ENCODE measurements around the gene NOLC1.

The NOLC1 gene

DNA sequence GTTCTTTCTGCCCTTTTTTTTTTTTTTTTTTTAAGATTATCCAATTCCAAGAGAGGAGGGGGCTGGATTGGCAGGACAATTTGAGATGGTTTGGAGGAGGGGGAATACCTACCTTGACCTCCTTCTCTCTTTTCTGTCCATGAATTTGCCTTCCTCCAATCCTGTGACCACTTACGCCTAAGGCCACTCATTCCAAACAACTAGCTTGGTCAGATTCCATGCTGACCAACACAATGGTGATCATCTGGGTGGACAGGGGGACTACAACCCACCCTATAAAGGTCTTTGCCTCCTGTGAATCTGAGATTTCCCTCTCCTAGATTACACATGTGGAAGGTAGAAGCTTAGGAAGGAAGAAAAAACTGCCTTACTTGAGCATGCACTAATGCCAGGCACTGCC lies 29.7 kb upstream of the NOLC1 start:
- DNase-seq, result no peak

DNA sequence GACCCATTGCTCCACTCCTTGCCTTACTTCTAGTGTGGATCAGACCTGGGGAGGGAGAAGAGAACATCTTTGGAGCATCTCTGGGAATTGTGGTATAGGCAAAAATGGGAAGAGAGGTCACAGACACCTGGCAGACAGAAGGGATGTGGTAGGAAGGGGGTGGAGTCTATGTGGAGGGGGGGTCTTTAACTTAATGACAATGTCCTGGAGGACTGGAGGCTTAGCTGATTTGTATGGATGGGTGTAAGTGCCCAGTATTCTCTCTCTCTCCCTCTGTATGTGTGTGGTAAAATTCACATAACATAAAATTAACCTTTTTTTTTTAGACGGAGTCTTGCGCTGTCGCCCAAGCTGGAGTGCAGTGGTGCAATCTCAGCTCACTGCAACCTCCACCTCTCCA lies 29.0 kb upstream of the NOLC1 start:
- no peak for DNase-seq

DNA sequence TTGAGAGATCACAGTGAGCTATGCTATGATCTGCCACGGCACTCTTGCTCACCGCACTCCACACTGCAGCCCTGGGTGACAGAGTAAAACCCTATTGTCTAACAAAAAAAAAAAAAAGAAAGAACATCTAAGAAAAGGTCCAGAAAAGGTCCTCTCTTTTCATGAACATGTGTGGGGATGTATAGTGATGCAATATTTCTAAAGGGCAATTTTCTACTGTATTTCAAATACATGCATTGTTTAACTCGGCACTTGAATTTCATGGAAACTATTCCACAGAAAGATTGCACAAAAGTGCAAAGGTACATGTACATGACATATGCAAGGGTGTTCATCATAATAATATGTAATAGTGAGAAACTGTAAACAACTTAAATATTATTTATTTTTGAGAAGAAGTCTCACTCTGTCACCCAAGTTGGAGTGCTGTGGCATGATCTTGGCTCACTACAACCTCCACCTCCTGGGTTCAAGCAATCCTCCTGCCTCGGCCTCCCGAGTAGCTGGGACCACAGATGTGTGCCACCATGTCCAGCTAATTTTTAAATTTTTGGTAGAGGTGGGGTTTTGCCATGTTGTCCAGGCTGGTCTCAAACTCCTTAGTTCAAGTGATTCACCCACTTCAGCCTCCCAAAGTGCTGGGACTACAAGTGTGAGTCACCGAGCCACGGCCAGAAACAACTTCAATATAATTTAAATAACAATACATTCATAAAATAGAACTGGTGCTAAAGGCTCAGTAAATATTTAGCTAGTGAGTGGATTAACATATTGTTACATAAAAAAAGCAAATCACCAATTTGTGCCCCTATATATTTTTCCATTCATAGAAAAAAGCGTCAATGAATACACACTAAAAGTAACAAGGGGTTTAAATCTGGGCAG lies 20.7 kb upstream of the NOLC1 start:
- no peak for DNase-seq

DNA sequence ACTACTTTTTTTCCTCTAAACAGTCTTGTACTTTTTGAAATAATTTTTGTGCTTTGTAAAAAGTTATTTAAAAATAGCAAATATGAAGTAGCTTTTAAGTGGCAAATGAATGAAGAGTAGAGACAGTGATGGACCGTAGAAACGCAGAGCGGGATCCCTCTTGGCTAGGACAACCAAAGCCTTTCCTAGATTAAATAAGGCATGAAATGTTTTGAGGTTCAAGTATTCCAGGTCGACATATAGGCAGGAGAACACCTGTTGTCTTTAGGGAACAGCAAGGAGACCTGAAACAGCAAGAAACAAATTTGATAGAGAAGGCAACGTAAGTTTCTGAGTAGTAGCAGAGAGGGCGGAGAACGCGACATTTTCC lies 20.0 kb upstream of the NOLC1 start:
- no peak for DNase-seq

DNA sequence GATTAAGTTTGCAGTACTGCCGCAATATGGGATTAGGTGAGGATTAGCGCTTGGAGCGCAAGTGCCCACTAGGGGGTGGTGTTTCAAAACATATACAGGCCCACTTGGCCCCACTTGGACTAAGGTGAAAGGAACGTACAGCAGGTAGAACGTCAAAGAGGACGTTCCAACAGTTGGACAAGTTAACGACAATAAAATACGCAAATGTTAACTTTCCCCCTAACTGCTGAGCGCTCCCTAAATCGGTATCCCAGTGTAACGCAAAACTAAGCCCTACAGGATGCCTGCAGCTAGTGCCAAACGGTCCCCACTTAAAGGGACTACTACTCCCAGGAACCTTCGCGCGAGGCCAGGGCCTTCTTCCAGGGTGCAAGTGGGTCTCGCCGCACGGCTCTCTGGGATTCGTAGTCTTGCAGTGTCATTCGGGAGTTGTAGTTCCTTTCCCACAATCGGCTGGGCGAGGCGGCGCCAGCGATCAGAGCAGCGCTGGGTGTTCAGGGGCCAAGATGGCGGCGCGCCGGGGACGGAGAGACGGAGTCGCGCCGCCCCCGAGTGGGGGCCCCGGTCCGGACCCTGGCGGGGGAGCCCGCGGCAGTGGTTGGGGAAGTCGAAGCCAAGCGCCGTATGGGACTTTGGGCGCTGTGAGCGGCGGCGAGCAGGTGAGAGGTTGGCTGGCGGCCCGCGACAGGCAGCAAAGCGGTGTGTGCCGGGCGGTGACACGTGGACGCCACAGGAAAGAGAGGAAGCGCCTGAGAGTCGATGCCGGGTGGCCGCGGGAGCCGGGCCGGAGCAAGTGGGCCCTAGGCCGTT lies 19.4 kb upstream of the NOLC1 start, which contains the start of gene PPRC1:
Gene PPRC1, plus strand, starts transcription at position 478 of the 810 bp plus-strand sequence. Its CDS starts 29 bp downstream, at position 507.
- DNase-seq, result peak; percentile 99

DNA sequence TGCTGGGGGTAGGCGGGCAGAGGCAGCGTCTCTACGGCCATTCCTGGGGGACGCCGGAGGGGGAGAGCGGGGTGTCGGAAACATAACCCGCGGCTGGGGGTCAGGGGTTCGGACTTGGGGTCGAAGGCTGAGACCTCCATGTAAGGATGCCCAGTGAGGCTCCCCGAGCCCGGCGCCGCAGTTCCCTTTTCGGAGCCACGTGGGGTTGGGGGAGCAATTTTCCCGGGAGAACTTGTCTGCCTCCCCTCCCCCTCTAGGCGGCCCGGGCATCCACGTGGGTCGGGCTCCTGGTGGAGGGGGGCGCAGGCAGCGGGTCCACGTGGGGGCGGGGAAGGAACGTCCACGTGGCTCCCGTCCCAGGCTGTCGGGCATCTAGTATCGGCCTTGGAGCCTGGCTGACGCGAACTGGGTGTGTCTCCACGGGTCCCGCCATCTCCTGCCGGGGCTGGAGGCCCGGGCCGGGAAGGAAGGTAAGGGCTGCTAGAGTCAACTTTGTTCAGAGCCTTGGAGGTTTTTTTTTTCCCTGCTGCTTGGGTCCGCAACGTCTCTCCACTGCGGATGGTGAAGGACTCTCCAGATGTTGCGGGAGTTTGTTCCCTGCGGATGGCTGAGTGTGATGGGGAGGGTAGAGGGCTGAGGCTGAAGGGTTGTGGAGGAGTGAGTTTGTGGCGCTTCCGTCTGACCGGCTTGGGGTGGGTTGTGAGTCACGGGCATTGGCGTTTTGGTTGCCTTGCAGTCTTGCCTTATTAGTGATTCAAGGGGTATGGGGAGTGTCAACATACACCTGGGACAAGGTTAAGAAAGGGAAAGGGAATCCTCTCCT lies 18.6 kb upstream of the NOLC1 start:
- DNase-seq, result no peak

DNA sequence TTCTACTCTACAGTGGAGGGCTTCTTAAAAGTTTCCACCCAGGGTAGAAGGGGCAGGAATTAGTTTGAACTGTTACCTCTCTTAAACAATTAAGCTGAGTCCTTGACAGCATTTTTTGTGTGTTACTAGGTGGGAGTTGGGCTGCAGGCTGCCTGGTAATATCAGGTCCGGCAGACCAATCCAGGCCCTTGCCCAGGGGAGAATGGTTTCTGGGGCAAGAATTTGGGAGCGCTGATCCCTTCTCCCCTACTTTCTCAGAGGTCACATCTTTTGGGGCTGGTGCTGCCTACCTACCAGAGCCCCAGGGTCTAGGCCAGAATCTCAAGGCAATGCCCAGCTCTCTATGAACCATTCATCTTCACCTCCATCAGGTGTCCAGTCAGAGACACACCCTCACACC lies 17.8 kb upstream of the NOLC1 start:
- no peak for DNase-seq

DNA sequence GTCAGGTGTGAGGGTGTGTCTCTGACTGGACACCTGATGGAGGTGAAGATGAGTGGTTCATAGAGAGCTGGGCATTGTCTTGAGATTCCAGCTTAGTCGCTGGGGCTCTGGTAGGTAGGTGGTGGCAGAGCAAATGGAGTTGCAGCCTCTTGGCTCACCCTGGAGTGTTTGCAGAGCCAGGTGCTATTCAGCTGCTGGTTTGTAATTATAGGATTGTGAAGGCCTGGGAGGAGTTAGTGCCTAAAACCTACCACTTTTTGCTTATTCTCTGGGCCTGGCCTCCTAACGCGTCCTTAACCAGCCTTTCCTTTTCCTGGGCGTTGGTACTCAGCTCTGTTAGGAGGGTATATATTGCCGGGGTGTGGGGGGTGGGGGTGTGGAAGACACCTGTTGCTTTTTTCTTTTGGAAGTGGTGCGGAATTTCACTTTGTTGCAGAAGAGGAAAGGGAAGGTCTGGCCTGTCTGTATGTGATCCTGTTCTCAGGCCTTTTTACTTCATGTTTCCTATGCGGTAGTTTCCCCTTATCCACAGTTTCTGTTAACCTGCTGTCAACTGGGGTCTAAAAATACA lies 16.1 kb upstream of the NOLC1 start:
- DNase-seq, result no peak

DNA sequence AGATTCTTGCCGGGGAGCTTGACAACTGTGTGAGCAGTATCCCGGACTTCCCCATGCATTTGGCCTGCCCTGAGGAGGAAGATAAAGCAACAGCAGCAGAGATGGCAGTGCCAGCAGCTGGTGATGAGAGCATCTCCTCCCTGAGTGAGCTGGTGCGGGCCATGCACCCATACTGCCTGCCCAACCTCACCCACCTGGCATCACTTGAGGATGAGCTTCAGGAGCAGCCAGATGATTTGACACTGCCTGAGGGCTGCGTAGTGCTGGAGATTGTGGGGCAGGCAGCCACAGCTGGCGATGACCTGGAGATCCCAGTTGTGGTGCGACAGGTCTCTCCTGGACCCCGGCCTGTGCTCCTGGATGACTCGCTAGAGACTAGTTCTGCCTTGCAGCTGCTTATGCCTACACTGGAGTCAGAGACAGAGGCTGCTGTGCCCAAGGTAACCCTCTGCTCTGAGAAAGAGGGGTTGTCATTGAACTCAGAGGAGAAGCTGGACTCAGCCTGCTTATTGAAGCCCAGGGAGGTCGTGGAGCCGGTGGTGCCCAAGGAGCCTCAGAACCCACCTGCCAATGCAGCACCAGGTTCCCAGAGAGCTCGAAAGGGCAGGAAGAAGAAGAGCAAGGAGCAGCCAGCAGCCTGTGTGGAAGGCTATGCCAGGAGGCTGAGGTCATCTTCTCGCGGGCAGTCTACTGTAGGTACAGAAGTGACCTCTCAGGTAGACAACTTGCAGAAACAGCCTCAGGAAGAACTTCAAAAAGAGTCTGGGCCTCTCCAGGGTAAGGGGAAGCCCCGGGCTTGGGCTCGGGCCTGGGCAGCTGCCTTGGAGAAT lies 12.7 kb upstream of the NOLC1 start:
- no peak for DNase-seq

DNA sequence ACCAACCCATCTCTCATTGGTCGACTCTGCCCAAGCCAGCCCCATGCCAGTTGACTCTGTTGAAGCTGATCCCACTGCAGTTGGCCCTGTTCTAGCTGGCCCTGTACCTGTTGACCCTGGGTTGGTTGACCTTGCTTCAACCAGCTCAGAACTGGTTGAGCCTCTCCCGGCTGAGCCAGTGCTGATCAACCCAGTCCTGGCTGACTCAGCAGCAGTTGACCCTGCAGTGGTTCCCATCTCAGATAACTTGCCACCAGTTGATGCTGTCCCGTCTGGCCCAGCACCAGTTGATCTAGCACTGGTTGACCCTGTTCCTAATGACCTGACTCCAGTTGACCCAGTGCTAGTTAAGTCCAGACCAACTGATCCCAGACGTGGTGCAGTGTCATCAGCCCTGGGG lies 12.0 kb upstream of the NOLC1 start:
- no peak for DNase-seq

DNA sequence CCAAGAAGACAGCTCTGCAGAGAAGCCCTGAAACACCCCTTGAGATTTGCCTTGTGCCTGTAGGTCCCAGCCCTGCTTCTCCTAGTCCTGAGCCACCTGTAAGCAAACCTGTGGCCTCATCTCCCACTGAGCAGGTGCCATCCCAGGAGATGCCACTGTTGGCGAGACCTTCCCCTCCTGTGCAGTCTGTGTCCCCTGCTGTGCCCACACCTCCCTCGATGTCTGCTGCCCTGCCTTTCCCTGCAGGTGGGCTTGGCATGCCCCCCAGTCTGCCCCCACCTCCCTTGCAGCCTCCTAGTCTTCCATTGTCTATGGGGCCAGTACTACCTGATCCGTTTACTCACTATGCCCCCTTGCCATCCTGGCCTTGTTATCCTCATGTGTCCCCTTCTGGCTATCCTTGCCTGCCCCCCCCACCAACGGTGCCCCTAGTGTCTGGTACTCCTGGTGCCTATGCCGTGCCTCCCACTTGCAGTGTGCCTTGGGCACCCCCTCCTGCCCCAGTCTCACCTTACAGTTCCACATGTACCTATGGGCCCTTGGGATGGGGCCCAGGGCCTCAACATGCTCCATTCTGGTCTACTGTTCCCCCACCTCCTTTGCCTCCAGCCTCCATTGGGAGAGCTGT lies 11.2 kb upstream of the NOLC1 start:
- no peak for DNase-seq

DNA sequence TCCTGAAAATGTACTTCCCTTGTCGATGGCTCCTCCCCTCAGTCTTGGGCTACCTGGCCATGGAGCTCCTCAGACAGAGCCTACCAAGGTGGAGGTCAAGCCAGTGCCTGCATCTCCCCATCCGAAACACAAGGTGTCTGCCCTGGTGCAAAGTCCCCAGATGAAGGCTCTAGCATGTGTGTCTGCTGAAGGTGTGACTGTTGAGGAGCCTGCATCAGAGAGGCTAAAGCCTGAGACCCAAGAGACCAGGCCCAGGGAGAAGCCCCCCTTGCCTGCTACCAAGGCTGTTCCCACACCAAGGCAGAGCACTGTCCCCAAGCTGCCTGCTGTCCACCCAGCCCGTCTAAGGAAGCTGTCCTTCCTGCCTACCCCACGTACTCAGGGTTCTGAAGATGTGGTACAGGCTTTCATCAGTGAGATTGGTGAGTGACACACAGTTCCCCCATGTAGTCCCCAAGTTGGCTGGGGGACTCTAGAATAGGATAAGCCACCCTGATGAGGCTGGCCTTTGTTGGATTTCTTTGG lies 10.5 kb upstream of the NOLC1 start:
- no peak for DNase-seq

DNA sequence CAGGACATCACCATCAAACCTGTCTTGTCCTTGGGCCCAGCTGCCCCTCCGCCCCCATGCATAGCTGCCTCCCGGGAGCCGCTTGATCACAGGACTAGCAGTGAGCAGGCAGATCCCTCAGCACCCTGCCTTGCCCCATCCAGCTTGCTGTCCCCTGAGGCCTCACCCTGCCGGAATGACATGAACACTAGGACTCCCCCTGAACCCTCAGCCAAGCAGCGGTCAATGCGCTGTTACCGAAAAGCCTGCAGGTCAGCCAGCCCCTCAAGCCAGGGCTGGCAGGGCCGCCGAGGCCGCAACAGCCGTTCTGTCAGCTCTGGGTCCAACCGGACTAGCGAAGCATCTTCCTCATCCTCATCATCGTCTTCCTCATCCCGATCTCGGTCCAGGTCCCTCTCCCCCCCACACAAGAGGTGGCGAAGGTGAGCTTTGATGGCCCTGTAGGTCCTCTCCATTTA lies 5.2 kb upstream of the NOLC1 start:
- DNase-seq, result no peak

DNA sequence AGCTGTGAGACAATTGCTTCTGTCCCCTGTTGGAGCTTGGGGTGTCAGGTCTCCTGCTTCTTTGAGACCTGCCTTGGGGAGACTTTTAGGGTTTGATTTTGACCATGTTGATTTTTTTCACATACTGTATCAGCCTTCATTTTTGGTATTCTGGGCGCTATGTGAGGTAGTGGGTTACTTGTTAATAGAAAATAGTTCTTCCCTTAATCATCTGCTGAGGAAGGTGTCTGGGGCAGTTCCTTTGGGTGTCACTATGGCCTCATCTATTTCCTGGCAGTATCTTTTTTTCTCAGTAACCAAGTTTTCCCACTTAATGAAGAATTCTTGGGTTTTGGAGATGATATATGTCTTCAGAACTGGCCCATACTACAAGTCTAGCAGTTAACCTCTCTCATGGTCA lies 4.6 kb upstream of the NOLC1 start:
- DNase-seq, result no peak

DNA sequence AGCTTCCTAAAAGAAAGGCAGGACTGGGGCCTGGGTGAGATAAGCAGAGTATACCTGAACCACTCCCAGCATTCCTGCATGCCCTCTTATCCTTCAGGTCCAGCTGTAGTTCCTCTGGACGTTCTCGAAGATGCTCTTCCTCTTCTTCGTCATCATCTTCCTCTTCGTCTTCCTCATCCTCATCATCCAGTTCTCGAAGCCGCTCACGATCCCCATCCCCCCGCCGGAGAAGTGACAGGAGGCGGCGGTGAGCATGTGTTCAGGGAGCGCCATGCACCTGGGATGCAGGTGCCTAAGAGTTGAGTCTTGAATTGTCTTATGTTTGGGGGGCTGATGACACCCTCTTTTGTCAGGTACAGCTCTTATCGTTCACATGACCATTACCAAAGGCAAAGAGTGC lies 3.9 kb upstream of the NOLC1 start:
- DNase-seq, result no peak

DNA sequence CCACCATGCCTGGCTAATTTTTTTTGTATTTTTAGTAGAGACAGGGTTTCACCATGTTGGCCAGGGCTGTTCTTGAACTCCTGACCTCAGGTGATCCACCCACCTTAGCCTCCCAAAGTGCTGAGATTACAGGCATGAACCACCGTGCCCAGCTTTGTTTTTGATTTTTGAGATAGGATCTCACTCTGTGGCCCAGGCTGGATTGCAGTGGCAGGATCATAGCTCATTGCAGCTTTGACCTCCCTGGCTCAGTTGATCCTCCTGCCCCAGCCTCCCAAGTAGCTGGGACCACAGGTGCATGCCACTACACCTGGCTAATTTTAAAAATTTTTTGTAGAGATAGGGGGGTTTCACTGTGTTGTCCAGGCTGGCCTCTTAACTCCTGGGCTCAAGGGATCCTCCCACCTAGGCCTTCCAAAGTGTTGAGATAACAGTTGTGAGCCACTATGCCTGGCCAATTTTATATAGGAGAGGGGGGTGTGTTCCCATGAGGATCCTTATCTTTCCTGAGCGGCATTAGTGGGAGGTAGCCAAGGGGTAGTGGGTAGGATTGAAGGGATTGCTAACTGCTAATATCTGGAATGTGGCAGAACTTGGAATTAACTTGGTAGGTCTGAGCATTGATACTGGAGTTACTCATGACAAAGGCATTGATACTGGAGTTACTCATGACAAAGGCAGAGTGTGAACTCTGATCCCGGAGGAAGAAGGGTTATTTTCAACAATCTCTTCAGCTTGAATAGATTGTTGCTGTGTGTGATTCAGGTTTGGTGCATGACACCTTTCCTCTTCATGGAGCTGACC lies 1.0 kb upstream of the NOLC1 start:
- DNase-seq, result no peak

DNA sequence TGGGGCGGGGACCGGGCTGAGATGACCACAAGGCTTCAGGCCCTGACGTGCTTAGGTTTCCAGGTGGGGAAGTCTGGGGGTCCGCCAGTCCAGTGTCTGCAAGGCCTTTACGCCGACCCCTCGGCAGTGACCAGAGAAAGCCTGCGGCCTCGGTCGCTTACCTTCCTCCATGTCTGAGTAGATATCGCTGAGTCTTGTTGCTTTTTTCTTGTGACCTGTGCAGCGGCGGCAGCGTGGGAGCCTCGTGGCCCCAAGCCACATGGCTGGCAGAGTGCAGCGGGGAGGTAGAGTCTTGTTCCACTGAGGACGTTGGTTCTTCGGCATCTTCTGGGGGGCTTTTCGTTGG lies 329 bp downstream of the NOLC1 start:
- no peak for DNase-seq

DNA sequence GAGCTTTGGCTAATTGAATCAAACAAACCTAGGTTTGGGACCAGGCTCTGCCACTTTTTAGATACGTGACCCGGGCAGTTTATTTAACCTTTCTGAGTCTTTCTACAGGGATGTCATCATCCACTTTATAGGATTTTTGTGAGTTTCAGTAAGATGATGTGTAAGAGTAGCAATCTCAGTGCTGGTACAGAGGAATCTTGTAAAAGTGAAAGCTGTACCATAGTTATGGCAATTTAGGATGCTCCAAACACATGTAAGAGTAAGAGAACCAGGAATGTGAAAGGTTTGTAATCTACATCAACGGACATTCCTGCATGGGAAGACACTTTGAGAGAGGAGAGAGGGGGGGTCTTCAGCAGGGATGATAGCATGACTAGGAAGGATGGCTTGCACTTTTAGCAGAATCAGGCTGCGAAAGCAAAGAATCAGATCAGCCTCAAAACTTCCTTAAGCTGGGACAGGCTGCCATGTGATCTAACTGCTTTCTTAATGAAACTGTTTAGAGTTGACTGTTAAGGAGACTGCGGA lies 968 bp downstream of the NOLC1 start:
- DNase-seq, result no peak

DNA sequence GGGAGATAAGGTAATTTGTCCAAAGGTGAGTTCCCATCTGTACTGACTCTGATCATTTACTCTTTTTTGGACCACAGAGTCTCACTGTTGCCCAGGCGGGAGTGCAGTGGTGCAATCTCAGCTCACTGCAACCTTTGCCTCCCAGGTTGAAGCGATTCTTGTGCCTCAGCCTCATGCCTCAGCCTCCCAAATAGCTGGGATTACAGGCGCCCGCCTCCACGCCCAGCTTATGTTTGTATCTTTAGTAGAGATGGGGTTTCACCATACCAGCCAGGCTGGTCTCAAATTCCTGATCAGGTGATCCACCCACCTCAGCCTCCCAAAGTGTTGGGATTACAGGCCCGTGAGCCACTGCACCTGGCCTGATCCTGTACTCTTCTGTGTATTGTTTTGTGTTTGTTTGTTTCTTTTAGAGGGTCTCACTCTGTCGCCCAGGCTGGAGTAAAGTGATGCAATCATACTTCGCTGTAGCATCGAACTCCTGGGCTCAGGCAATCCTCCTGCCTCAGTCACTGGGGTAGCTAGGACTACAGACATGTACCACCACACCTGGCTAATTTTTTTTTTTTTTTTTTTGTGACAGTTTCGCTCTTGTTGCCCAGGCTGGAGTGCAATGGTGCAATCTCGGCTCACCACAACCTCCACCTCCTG lies 2.4 kb downstream of the NOLC1 start:
- DNase-seq, result no peak

DNA sequence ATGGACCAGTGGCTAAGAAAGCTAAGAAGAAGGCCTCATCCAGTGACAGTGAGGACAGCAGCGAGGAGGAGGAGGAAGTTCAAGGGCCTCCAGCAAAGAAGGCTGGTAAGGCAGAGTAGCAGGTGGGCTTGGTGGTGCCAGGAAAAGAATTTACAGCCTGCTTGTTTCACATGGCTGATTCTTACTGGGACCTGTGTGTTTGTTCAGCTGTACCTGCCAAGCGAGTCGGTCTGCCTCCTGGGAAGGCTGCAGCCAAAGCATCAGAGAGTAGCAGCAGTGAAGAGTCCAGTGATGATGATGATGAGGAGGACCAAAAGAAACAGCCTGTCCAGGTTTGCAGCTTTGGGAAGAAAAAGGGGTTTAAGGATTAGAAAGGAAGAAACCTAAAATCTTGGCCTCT lies 5.0 kb downstream of the NOLC1 start:
- DNase-seq, result no peak

Data from KG1 (cell line).